GM23338 (cell line): Measurements from ENCODE around the gene SOD2. TPM values are rescaled to one million over a fixed set of nuclear protein-coding genes. Genes with fewer than 3 reads are reported as not detected.

Experiments
- ATAC-seq: fragments of 200-7000 bp; cut with Tn5 transposase; 3 replicates; pipeline ENCODE4 v1.9.1; 2020
- DNase-seq: peaks from one replicate; pipeline ENCODE4 v3.0.0-alpha.2; 2015; ENCODE audit warnings: low spot score
- H2AFZ ChIP-seq: fragments of 200-600 bp; sonication (generic); 2 replicates; pipeline ENCODE4 v1.8.0; 2016; ENCODE audit warnings: antibody characterized with exemption, mild to moderate bottlenecking, moderate library complexity
- H3F3A ChIP-seq: fragments of 200-600 bp; sonication (generic); replicated peaks from 2 replicates; pipeline ENCODE4 v1.8.0; 2017; ENCODE audit warnings: antibody characterized with exemption, mixed run types, low read depth
- H3K27ac ChIP-seq: fragments of 200-600 bp; sonication (generic); 2 replicates; pipeline ENCODE4 v1.6.1; 2016; ENCODE audit warnings: low read depth
- H3K27me3 ChIP-seq: fragments of 200-600 bp; sonication (generic); 2 replicates; pipeline ENCODE4 v1.8.0; 2016; ENCODE audit warnings: mild to moderate bottlenecking, mixed run types, moderate library complexity; ENCODE audit not compliant: insufficient read depth
- H3K36me3 ChIP-seq: fragments of 200-600 bp; sonication (generic); 2 replicates; pipeline ENCODE4 v1.8.0; 2016; ENCODE audit warnings: mild to moderate bottlenecking; ENCODE audit not compliant: insufficient read depth
- H3K4me1 ChIP-seq: fragments of 200-600 bp; sonication (generic); 2 replicates; pipeline ENCODE4 v1.8.0; 2016; ENCODE audit warnings: mild to moderate bottlenecking, moderate library complexity; ENCODE audit not compliant: insufficient read depth
- H3K4me2 ChIP-seq: fragments of 200-600 bp; sonication (generic); 2 replicates; pipeline ENCODE4 v1.7.1; 2017; ENCODE audit warnings: mixed run types
- H3K4me3 ChIP-seq: fragments of 200-600 bp; sonication (generic); 2 replicates; pipeline ENCODE4 v1.6.1; 2016; ENCODE audit warnings: mixed run types
- H3K79me2 ChIP-seq: fragments of 200-600 bp; sonication (generic); replicated peaks from 2 replicates; pipeline ENCODE4 v1.8.0; 2017; ENCODE audit warnings: mild to moderate bottlenecking; ENCODE audit not compliant: insufficient read depth
- H3K9me2 ChIP-seq: fragments of 200-600 bp; sonication (generic); 2 replicates; pipeline ENCODE4 v1.8.0; 2017; ENCODE audit not compliant: insufficient read depth
- H4K20me1 ChIP-seq: fragments of 200-600 bp; sonication (generic); replicated peaks from 2 replicates; pipeline ENCODE4 v1.8.0; 2017; ENCODE audit warnings: mild to moderate bottlenecking; ENCODE audit not compliant: insufficient read depth
- H3K27ac Mint-ChIP-seq: 2 replicates; pipeline ENCODE4 v1.8.0; 2020; ENCODE audit warnings: inconsistent platforms, mild to moderate bottlenecking, moderate library complexity, mixed read lengths
- H3K27me3 Mint-ChIP-seq: 3 replicates; pipeline ENCODE4 v1.8.0; 2022; ENCODE audit warnings: low read depth, mild to moderate bottlenecking, moderate library complexity, mixed read lengths, inconsistent platforms; ENCODE audit not compliant: insufficient read depth, poor library complexity
- H3K36me3 Mint-ChIP-seq: 3 replicates; pipeline ENCODE4 v1.8.0; 2021; ENCODE audit warnings: low read depth, mild to moderate bottlenecking, inconsistent platforms, moderate library complexity, mixed read lengths
- H3K4me1 Mint-ChIP-seq: 3 replicates; pipeline ENCODE4 v1.8.0; 2020; ENCODE audit warnings: mild to moderate bottlenecking, inconsistent platforms, mixed read lengths
- H3K4me3 Mint-ChIP-seq: 3 replicates; pipeline ENCODE4 v1.8.0; 2021; ENCODE audit warnings: moderate library complexity, mild to moderate bottlenecking, inconsistent platforms, mixed read lengths
- H3K9me3 Mint-ChIP-seq: 3 replicates; pipeline ENCODE4 v1.8.0; 2020; ENCODE audit warnings: moderate library complexity, mild to moderate bottlenecking, inconsistent platforms, mixed read lengths
- CREB1 ChIP-seq: fragments of 250-450 bp; sonication (Bioruptor Pico); IDR thresholded peaks from 2 replicates; pipeline ENCODE4 v1.5.0; 2020; ENCODE audit warnings: low read depth, mild to moderate bottlenecking, moderate library complexity
- CTCF ChIP-seq, 2 experiments: fragments of 200-600 bp in 1 of 2; sonication (generic) in 1 of 2; conservative IDR thresholded peaks; 2 replicates each; pipeline versions ENCODE4 v1.5.1 to v1.6.1; 2016 to 2017; ENCODE audit warnings: antibody characterized with exemption in 2 of 2, low read depth in 2 of 2, mild to moderate bottlenecking in 2 of 2, moderate library complexity in 1 of 2
- ETS1 ChIP-seq: IDR thresholded peaks from 2 replicates; pipeline ENCODE4 v1.6.1; 2016; ENCODE audit warnings: antibody characterized with exemption
- EZH2 ChIP-seq: fragments of 200-600 bp; sonication (generic); IDR thresholded peaks from one replicate; pipeline ENCODE4 v1.8.0; 2017; ENCODE audit warnings: antibody characterized with exemption, mild to moderate bottlenecking, low read depth; ENCODE audit not compliant: unreplicated experiment
- EZH2phosphoT487 ChIP-seq: fragments of 200-600 bp; sonication (generic); IDR thresholded peaks from one replicate; pipeline ENCODE4 v1.8.1; 2018; ENCODE audit warnings: antibody characterized with exemption; ENCODE audit not compliant: unreplicated experiment
- JUNB ChIP-seq: IDR thresholded peaks from one replicate; pipeline ENCODE4 v1.6.1; 2016; ENCODE audit warnings: antibody characterized with exemption; ENCODE audit not compliant: unreplicated experiment
- NANOG ChIP-seq: IDR thresholded peaks from 2 replicates; pipeline ENCODE4 v1.6.1; 2016; ENCODE audit warnings: antibody characterized with exemption, borderline replicate concordance
- POLR2AphosphoS5 ChIP-seq: IDR thresholded peaks from 2 replicates; pipeline ENCODE4 v1.6.1; 2016; ENCODE audit warnings: antibody characterized with exemption, low read depth
- REST ChIP-seq: IDR thresholded peaks from one replicate; pipeline ENCODE4 v1.6.1; 2018; ENCODE audit warnings: antibody characterized with exemption; ENCODE audit not compliant: unreplicated experiment
- STAT1 ChIP-seq: IDR thresholded peaks from one replicate; pipeline ENCODE4 v1.6.1; 2016; ENCODE audit warnings: antibody characterized with exemption; ENCODE audit not compliant: unreplicated experiment
- ZNF114 ChIP-seq: fragments of 250-450 bp; sonication (Bioruptor Pico); IDR thresholded peaks from 2 replicates; pipeline ENCODE4 v1.5.0; 2020; ENCODE audit warnings: mild to moderate bottlenecking, moderate library complexity
- ZNF331 ChIP-seq: fragments of 250-450 bp; sonication (Bioruptor Pico); IDR thresholded peaks from 2 replicates; pipeline ENCODE4 v1.5.0; 2020; ENCODE audit warnings: low read depth, mild to moderate bottlenecking, moderate library complexity
- ZNF462 ChIP-seq: fragments of 250-450 bp; sonication (Bioruptor Pico); IDR thresholded peaks from 2 replicates; pipeline ENCODE4 v1.5.0; 2020; ENCODE audit warnings: mild to moderate bottlenecking, moderate library complexity
- polyA plus RNA-seq: library from polyadenylated mRNA; unstranded; fragments of >200 nt; fragmentation: Nextera tagmentation; extraction: Ambion mirVana; gene quantifications from 2 replicates; pipeline ENCODE4 v1.2.1, GENCODE V29; 2016
- total RNA-seq: library from RNA; depleted of rRNA; stranded (reverse); fragments of >200 nt; shearing (Covaris generic); gene quantifications from 2 replicates; pipeline ENCODE4 v1.2.3, GENCODE V29; 2014

The SOD2 gene
- total and polyA plus RNA-seq, 2 experiments from 2014 or later: 44.1 to 73.0 TPM

- H3K27ac Mint-ChIP-seq: no peak overlapping the region
- TF ChIP-seq STAT1 (no peak), REST (no peak), CREB1 (CRISPR knock-in tag) (no peak), EZH2phosphoT487 (no peak), CTCF (conservative IDR thresholded peaks at IDR 0.05; ENCODE audit: low read depth in 2 of 2) (no peak), POLR2AphosphoS5 (no peak), ZNF114 (CRISPR knock-in tag) (no peak), EZH2 (no peak), ZNF331 (CRISPR knock-in tag) (no peak), JUNB (no peak), NANOG (no peak), ZNF462 (no peak), ETS1 (no peak)
- H3K4me1 Mint-ChIP-seq: no peaks in the 10 kb centered on the region
- no peak overlapping the region for H3K4me3 Mint-ChIP-seq
- Histone ChIP-seq H3K27me3 (no peaks in the 10 kb centered on the region), H3K79me2 (peaks cover 13% of the 10 kb centered on the region), H3K4me3 (no peak overlapping the region), H4K20me1 (peaks cover 6% of the 10 kb centered on the region), H3K9me2 (no peaks in the 10 kb centered on the region), H3K4me2 (no peak overlapping the region), H2AFZ (no peak overlapping the region), H3K36me3 (peaks cover 15% of the 10 kb centered on the region), H3F3A (no peaks in the 10 kb centered on the region), H3K27ac (no peak overlapping the region), H3K4me1 (no peaks in the 10 kb centered on the region)
- H3K9me3 Mint-ChIP-seq: no peaks in the 10 kb centered on the region
- ATAC-seq: no peak
- H3K36me3 Mint-ChIP-seq: peaks cover 34% of the 10 kb centered on the region
- no peak for DNase-seq
- H3K27me3 Mint-ChIP-seq: no peaks in the 10 kb centered on the region
Observed at GRCh38 chr6:159681191-159681880, 11.7 kb downstream of the SOD2 start.
